Activated T-cell treated with anti-CD3 and anti-CD28 coated beads, Interleukin-2, amount 50 U/mL, for 4 hours (primary cell): ENCODE results near the gene CAPN13. TPM values are rescaled to one million over a fixed set of nuclear protein-coding genes. Genes with fewer than 3 reads are reported as not detected.

Experiments
- ATAC-seq, 2 donors: fragments of 200-7000 bp; cut with Tn5 transposase; one replicate each; pipeline ENCODE4 v1.10.0; 2021
- DNase-seq: peaks from one replicate; pipeline ENCODE4 v3.0.0-alpha.2; 2020
- H3K27me3 Mint-ChIP-seq: one replicate; pipeline ENCODE4 v1.8.0; 2021; ENCODE audit warnings: low read depth, mixed read lengths
- H3K36me3 Mint-ChIP-seq: one replicate; pipeline ENCODE4 v1.8.0; 2022; ENCODE audit warnings: mixed read lengths; ENCODE audit not compliant: insufficient read depth
- H3K4me1 Mint-ChIP-seq: one replicate; pipeline ENCODE4 v1.8.0; 2021; ENCODE audit warnings: low read depth, mixed read lengths
- H3K4me3 Mint-ChIP-seq: one replicate; pipeline ENCODE4 v1.8.0; 2021; ENCODE audit warnings: mild to moderate bottlenecking, moderate library complexity, mixed read lengths
- H3K9me3 Mint-ChIP-seq: one replicate; pipeline ENCODE4 v1.8.0; 2021; ENCODE audit warnings: mixed read lengths
- total RNA-seq, 3 donors: library from RNA; stranded (reverse); gene quantifications; one replicate each; pipeline ENCODE4 v1.2.1, GENCODE V29; 2021

CAPN13 gene
- total RNA-seq, 3 donors from 2014 or later: 0.08 TPM; not detected in 2

DNA sequence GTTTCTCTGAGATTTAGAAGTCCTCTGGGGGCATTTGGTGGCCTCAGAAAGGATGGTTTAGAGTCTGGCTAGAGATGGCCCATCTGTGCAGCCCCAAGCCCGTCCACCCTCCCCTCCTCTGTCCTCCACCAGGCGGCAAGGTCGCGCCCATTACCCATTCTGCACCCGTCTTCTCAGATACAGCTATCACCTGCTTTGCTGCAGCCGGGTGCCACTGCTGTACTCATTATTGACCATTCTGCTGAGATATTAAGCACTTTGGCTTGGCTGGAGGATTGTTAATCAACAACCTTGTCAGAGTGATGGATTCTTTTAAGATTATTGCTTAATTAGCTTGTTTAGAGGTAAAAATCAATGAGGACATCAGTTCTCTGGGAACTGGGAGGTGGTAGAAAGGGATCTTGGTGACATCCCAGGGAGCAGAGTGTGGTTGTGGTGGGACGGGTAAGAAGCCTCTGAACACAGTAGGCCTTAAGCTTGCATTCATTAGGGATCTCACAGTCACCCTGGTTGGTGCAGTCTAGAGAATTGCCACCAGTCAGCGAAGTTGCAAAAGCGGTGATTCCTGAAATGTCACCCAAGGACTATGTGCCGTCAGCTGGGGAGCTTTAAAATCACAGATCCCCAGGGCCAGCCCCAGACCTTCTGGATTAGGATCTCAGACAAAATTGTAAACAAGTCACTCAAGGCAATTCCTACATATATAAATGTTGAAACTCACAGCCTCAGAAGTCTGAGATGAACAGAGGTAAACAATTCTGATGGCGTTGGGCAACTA is 90.9 kb downstream of the CAPN13 start:
- Mint-ChIP-seq H3K4me3 (no peak overlapping the region), H3K9me3 (no peaks in the 10 kb centered on the region), H3K36me3 (no peaks in the 10 kb centered on the region), H3K4me1 (no peaks in the 10 kb centered on the region), H3K27me3 (no peaks in the 10 kb centered on the region)
- no peak for ATAC-seq
- no peak for DNase-seq

DNA sequence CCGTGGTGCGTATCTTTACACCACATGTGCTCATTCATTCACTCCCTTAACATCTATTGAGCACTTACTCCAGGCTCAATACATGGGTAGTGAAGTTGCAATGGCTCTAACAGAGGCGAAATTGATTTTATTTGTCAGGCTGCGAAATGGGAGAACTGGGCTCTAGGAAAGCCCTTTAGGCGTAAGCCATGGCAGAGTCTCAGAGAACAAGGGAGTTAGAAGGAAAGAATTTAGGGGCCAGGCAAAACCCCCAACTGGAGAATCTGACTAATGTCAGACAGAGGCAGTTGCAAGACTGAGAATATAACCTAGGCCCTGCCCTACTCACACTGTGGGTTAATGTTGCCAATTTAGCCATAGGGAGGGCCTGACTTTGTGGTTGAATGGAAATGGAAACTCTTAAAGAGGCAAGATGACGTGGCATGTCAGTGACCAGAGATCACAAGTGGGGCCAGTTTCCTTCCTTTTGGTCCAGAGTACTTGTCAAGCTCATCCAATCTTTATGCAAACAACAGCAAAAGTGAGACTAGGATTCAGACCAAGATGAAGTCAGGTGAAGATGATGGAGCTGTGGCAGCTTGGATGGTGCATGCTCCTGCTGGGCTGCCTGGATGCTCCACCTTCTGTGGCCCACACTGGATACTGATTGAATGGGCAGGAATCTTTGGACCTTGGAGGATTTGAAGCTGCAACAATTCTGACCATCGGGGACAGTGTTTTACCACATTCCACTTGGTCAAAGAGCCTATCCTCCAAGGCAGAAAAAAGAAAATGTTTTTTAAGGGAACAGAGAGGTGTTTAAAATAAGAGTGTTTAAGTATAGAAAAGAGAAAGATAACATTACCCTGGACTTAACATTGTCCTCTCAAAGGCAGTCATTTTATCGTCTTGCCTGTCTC is 92.2 kb downstream of the CAPN13 start:
- ATAC-seq (no peak), DNase-seq (no peak)
- Mint-ChIP-seq H3K4me1 (no peaks in the 10 kb centered on the region), H3K9me3 (no peaks in the 10 kb centered on the region), H3K36me3 (no peaks in the 10 kb centered on the region), H3K27me3 (no peaks in the 10 kb centered on the region), H3K4me3 (no peak overlapping the region)

DNA sequence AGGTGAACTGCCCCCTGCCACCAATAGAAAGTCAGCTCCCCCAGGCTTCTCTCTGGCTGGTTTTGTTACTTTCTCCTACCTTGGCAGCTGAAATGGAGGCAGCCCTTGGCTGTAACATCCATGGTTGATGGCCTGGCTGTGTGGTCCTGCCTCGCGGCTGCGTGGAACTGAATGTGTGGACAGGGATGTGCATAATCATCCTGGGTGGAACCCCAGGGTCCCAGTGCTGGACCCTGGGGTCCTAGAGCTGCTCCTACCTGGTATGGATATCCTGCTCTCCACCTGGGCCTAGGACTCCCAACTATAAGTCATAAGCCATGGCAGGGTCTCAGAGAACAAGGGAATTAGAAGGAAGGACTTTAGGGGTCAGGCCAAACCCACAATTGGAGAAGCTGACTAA is 93.5 kb downstream of the CAPN13 start:
- H3K27me3 Mint-ChIP-seq: no peaks in the 10 kb centered on the region
- ATAC-seq: peak in 1 of 2 donors; percentile 7
- no peaks in the 10 kb centered on the region for H3K4me1 Mint-ChIP-seq
- H3K4me3 Mint-ChIP-seq: no peak overlapping the region
- no peaks in the 10 kb centered on the region for H3K36me3 Mint-ChIP-seq
- no peak for DNase-seq
- H3K9me3 Mint-ChIP-seq: no peaks in the 10 kb centered on the region

DNA sequence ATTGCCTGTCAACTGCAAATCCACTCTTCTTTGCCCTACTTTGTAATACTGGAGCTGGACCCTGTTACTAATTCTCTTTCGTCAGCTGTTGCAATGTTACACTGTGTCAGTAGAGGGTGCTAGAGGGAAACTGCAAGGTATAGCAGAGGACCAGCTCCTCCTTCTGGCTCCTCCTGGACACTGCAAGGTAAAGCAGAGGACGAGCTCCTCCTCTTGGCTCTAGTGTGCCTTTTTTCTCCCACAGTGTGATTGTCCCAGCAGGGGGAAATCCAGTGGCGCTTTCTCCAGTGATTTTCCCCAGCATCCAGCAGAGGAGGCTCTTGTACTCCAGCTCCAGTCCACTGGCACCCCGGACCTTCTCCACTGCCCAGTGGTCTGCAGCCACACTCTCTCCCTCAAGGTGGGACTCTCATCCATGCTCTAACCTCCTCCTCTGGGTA is 95.6 kb downstream of the CAPN13 start:
- Mint-ChIP-seq H3K27me3 (no peaks in the 10 kb centered on the region), H3K9me3 (no peaks in the 10 kb centered on the region), H3K36me3 (no peaks in the 10 kb centered on the region), H3K4me1 (no peaks in the 10 kb centered on the region), H3K4me3 (no peak overlapping the region)
- DNase-seq (peak; percentile 78), ATAC-seq (peak; percentile 79 to 81)

DNA sequence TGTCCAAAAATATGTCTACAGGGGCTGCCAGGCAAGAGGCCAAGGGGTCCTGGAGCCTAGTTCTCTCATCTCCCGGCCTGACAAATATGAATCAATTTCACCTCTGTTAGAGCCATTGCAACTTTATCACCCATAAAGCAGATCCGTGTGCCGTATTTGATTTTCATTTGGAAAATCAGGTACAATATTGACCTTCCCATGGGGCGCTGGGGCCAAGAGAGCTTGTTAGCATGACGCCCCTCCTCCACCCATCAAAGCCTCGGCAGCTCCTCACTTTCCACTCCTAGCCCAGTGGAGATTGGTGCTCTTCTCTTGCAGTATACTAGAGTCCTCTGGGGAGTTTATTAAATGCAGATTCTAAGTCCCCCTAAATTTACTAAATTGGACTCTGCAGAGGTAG is 96.8 kb downstream of the CAPN13 start:
- H3K36me3 Mint-ChIP-seq: no peaks in the 10 kb centered on the region
- no peak for ATAC-seq
- no peak overlapping the region for H3K4me3 Mint-ChIP-seq
- no peaks in the 10 kb centered on the region for H3K9me3 Mint-ChIP-seq
- H3K27me3 Mint-ChIP-seq: no peaks in the 10 kb centered on the region
- DNase-seq: no peak
- H3K4me1 Mint-ChIP-seq: no peaks in the 10 kb centered on the region

DNA sequence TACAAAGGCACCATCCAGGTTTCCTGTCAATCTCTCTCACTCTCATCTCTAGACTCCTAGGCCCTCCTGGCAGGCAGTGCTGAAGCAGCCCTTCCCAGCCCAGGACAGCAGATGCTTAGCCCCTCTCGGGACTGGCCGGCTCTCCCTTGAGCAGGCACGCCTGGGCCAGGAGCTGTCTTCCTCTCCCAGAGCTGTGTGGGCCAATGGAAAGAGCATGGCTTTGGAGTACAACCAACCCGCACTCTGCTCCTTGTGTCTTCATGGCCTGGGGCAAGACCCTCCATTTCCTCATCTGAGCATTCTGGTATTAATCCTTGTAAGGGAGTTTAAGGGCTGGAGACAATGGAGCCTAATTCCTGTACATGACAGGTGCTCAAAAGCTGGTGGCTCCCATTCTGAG is 97.2 kb downstream of the CAPN13 start:
- ATAC-seq: no peak
- Mint-ChIP-seq H3K27me3 (no peaks in the 10 kb centered on the region), H3K36me3 (no peaks in the 10 kb centered on the region), H3K9me3 (no peaks in the 10 kb centered on the region), H3K4me3 (no peak overlapping the region), H3K4me1 (no peaks in the 10 kb centered on the region)
- DNase-seq: no peak

DNA sequence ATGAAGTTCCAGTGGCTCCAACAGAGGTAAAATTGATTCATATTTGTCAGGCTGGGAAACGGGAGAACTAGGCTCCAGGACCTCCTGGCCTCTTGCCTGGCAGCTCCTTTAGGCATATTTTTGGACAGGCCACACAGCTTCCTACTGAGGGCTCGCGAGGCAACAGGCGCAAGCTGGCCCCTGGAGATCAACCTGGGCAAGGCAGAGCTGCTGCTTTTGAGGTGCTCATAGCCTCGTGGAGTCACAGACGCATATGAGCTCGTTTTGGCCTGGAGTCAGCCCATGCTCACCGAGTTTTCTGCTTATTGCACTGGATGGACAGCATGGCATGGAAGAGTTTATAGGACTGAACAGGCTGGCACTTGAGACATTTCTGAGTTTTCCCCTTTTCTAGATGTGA is 97.7 kb downstream of the CAPN13 start:
- no peak for ATAC-seq
- no peaks in the 10 kb centered on the region for H3K9me3 Mint-ChIP-seq

DNA sequence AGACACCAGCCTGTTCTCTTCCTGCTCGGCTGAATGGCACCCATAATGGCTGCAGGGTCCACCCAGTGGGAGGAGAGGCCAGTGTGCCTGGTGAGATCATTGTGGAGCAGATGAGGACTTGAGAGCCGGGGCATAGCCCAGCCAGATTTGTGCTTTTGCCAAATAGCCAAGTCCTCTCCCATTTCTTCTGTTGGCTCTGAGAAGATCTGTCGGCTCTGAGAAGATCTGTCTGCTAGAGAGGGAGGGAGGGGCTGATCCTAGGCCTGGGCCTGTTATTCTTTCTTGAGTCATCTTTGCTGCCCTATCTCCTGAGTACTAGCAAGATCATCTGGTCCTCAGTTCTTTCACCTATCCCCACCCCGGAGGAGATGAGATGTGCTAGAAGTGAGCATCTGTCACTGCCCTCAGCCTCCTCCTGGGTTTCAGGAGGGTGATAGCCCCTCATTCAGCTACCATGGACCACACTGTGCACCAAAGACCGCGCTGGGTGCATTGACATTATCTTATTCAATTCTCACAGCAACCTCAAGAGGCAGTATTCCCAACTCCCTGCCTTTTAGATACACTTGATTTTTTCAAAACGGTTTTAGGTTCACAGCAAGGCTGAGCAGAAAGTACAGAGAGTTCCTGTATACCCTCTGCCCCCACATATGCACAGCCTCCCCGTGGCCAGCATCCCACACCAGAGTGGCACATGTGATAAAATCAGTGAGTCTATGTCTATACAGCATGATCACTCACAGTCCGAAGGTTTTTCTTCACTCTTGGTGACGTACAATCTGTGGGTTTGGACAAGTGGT is 98.6 kb downstream of the CAPN13 start:
- no peak for ATAC-seq
- Mint-ChIP-seq H3K36me3 (no peaks in the 10 kb centered on the region), H3K4me3 (no peak overlapping the region), H3K9me3 (no peaks in the 10 kb centered on the region), H3K4me1 (no peaks in the 10 kb centered on the region), H3K27me3 (no peaks in the 10 kb centered on the region)
- no peak for DNase-seq

More for the DNA sequence above, 97.7 kb downstream of the CAPN13 start:
- Mint-ChIP-seq H3K4me1 (no peaks in the 10 kb centered on the region), H3K4me3 (no peak overlapping the region), H3K36me3 (no peaks in the 10 kb centered on the region), H3K27me3 (no peaks in the 10 kb centered on the region)
- DNase-seq: no peak

DNA sequence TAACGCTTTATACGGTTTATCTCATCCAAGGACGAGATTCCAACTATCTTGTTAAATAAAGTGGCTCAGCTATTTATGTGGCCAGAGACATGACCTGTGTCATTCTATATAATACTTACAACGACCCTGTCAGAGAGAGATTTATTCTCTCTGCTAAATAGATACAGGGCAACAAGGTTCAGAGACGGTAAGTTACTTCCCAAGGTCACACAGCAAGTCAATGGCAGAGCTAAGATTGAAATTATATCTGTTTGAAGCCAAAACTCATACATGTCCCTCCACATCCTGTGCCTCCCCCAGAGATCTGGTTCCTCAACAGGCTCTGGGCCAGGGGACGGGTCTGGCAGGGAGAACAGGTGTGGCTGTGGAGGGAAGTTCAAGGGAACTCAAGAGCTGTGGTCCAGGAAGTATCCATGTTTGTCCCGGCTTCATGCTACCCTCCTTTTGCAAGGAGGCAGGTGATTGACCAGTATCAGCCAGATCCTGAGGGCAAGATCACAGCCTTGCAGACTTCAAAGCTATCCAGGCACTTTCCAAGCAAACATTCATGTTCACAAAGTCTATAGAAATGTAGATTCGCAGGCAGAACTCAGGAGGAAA is 99.8 kb downstream of the CAPN13 start:
- ATAC-seq (no peak), DNase-seq (no peak)
- H3K9me3 Mint-ChIP-seq: peaks cover 10% of the 10 kb centered on the region
- H3K27me3 Mint-ChIP-seq: no peaks in the 10 kb centered on the region
- no peak overlapping the region for H3K4me3 Mint-ChIP-seq
- H3K4me1 Mint-ChIP-seq: no peaks in the 10 kb centered on the region
- no peaks in the 10 kb centered on the region for H3K36me3 Mint-ChIP-seq

DNA sequence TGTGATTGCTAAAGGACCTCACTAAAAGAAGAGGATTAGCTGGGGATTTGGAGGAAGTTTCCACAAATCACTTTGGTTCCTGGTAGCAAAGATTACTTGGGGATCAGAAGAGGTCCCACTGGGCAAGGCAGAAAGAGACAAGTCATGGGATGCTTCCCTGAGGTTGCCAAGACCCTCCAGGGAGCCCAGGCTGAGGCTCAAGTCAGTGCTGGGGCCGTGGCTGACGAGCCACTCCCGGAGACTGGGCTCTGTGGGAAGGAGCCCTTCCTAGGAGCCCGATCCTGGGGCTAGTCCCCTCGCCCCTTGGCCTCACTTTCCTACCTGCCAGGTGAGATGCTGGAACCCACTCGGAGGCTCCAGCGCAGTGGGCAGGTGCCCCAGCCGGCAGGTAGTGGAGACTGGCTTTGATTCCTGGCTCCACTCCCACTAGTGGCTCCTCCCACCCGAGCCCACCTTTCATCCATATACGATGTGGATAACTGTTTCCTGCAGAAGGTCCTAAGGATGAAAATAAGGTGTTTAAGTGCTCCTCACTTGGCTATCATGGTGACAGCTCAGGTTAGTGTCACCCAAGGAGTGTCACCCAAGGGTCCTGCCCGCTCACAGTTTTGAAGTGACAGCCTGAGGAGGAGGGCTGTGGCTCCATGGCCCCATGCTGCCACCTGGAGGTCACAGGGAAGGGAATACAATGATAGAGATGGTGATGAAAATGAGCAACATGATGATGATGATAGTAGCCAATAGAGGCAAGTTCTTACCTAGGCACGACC is 100.5 kb downstream of the CAPN13 start:
- H3K27me3 Mint-ChIP-seq: no peaks in the 10 kb centered on the region
- peaks cover 16% of the 10 kb centered on the region for H3K9me3 Mint-ChIP-seq
- no peaks in the 10 kb centered on the region for H3K36me3 Mint-ChIP-seq
- ATAC-seq (peak; percentile 89), DNase-seq (peak; percentile 72)
- no peaks in the 10 kb centered on the region for H3K4me1 Mint-ChIP-seq
- H3K4me3 Mint-ChIP-seq: no peak overlapping the region

DNA sequence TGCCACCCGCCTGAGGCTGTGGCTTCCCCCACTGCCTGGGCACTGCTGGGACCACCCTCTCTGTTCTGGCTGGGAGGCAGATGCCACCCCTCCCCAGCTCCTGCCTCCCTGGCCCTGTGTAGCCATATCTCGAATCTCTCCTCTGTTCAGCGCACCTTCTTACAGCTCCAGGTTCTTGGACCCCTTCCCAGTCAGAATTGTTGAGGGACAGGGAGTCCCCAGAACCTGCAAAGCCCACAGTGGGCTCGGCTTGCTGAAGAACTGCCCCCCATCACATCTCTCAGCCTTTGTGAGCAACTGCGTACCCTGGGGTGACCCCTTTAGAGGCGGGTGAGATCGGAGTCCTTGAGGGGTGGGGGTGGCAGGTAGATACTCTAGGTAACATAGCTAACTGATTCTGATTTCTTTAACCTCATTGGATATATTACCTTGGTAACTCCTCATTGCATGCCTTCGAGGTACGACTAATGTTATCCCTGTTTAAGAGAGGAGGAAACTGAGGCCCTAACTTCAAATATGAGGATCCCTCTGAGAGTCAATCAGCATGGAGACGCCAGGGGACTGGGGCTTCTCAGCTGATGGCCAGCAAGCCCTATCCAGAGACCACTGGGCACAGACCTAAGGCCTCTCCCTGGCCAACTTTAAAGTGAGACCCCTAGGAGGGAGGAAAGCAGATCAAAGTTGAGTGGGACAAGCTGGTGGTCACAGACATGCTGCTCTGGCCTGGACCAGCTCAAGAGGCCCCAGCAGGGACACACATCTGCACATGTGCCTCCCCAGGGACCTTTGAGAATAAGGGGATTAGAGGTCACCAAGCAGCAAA is 101.3 kb downstream of the CAPN13 start:
- Mint-ChIP-seq H3K4me3 (no peak overlapping the region), H3K4me1 (no peaks in the 10 kb centered on the region), H3K9me3 (peaks cover 21% of the 10 kb centered on the region), H3K36me3 (no peaks in the 10 kb centered on the region), H3K27me3 (no peaks in the 10 kb centered on the region)
- ATAC-seq (no peak), DNase-seq (no peak)

DNA sequence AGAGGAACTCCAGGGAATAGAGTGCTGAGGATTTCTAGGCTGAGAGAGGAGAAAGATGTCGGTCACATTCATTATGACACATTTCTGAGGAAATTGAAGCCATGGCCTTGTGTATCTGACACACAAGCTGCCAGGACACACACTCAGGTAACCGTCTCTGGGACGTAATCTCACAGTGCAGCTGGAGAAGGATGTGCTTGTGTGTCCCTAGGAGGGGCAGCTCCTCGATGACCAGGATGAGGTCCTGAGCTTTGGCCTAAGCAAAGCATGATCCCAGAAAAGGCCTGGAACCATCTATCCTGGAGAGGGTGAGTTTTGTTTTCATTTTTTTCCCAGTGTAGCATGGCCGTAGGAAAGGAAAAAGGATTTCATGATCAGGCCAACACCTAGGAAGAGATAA is 102.2 kb downstream of the CAPN13 start:
- peaks cover 23% of the 10 kb centered on the region for H3K9me3 Mint-ChIP-seq

More for the DNA sequence above, 102.2 kb downstream of the CAPN13 start:
- Mint-ChIP-seq H3K27me3 (no peaks in the 10 kb centered on the region), H3K4me1 (no peaks in the 10 kb centered on the region), H3K36me3 (no peaks in the 10 kb centered on the region), H3K4me3 (no peak overlapping the region)
- ATAC-seq: no peak
- no peak for DNase-seq
